Thoracic aorta (tissue), 2 donors: ENCODE data around the gene TTC13. TPM values are rescaled to one million over a fixed set of nuclear protein-coding genes. Genes with fewer than 3 reads are reported as not detected.

Experiments
- ATAC-seq: fragments of 150-250 bp; one replicate; pipeline ENCODE4 v1.8.0; 2017; ENCODE audit warnings: low read depth; ENCODE audit not compliant: insufficient number of reproducible peaks, low FRiP score
- DNase-seq: peaks from one replicate; pipeline ENCODE4 v3.0.0-alpha.2; 2020; ENCODE audit warnings: low spot score
- H3K27ac ChIP-seq, 2 donors: fragments of 200-600 bp; sonication (generic); 1 replicate in 1 of 2; 2 replicates in 1 of 2; pipeline ENCODE4 v1.5.1; 2016; ENCODE audit warnings: mild to moderate bottlenecking in 2 of 2, moderate library complexity in 2 of 2
- H3K27me3 ChIP-seq: fragments of 200-600 bp; sonication (generic); replicated peaks from 2 replicates; pipeline ENCODE4 v1.6.0; 2016; ENCODE audit warnings: mild to moderate bottlenecking; ENCODE audit not compliant: insufficient read depth
- H3K36me3 ChIP-seq: fragments of 200-600 bp; sonication (generic); one replicate; pipeline ENCODE4 v1.5.1; 2016
- H3K4me1 ChIP-seq, 2 donors: fragments of 200-600 bp; sonication (generic); 1 replicate in 1 of 2; 2 replicates in 1 of 2; pipeline versions ENCODE4 v1.5.1 to v1.6.0; 2016; ENCODE audit warnings: low read depth in 2 of 2, mild to moderate bottlenecking in 1 of 2; ENCODE audit not compliant: control insufficient read depth in 1 of 2
- H3K4me3 ChIP-seq: fragments of 200-600 bp; sonication (generic); 2 replicates; pipeline ENCODE4 v1.5.1; 2016; ENCODE audit warnings: mild to moderate bottlenecking
- H3K9me3 ChIP-seq: fragments of 200-600 bp; sonication (generic); 2 replicates; pipeline ENCODE4 v1.5.1; 2016
- CTCF ChIP-seq: fragments of 200-600 bp; sonication (generic); IDR thresholded peaks from one replicate; pipeline ENCODE4 v1.5.1; 2019; ENCODE audit warnings: antibody characterized with exemption
- total RNA-seq, 2 donors: library from RNA; depleted of rRNA; stranded (reverse); fragments of >200 nt; gene quantifications; one replicate each; pipeline versions ENCODE4 v1.1.0 to v1.2.3, GENCODE V29; 2016

The TTC13 gene
- total RNA-seq, 2 donors from 2014 or later = 35.0 to 66.1 TPM

GRCh38 chr1:230939806-230940489 lies 38.7 kb downstream of the TTC13 start:
- no peaks in the 10 kb centered on the region for H3K27me3 ChIP-seq
- H3K9me3 ChIP-seq = no peaks in the 10 kb centered on the region
- DNase-seq (no peak), ATAC-seq (peak; percentile 67)
- peaks cover 19 to 35% of the 10 kb centered on the region in 2 donors for H3K4me1 ChIP-seq
- peak overlapping the region; percentile 70 to 71 for H3K27ac ChIP-seq
- TF ChIP-seq CTCF = no peak
- peak overlapping the region; percentile 28 for H3K4me3 ChIP-seq
- H3K36me3 ChIP-seq = no peaks in the 10 kb centered on the region

GRCh38 chr1:230938924-230939368 lies 39.7 kb downstream of the TTC13 start:
- DNase-seq (no peak), ATAC-seq (no peak)
- Histone ChIP-seq H3K4me3 (no peak overlapping the region), H3K27me3 (no peaks in the 10 kb centered on the region), H3K4me1 (peaks cover 19 to 35% of the 10 kb centered on the region in 2 donors), H3K36me3 (no peaks in the 10 kb centered on the region), H3K27ac (peak overlapping the region; percentile 52 to 70), H3K9me3 (no peaks in the 10 kb centered on the region)
- no peak for TF ChIP-seq CTCF

GRCh38 chr1:230937371-230937770 lies 41.3 kb downstream of the TTC13 start:
- ATAC-seq (no peak), DNase-seq (no peak)
- no peaks in the 10 kb centered on the region for H3K9me3 ChIP-seq
- no peaks in the 10 kb centered on the region for H3K36me3 ChIP-seq
- H3K27me3 ChIP-seq = no peaks in the 10 kb centered on the region
- no peak overlapping the region for H3K4me3 ChIP-seq
- no peak overlapping the region for H3K27ac ChIP-seq
- peaks cover 19 to 35% of the 10 kb centered on the region in 2 donors for H3K4me1 ChIP-seq
- no peak for TF ChIP-seq CTCF

GRCh38 chr1:230936475-230936874 lies 42.2 kb downstream of the TTC13 start:
- TF ChIP-seq CTCF = no peak
- DNase-seq (no peak), ATAC-seq (no peak)
- Histone ChIP-seq H3K36me3 (peaks cover 2% of the 10 kb centered on the region), H3K4me3 (no peak overlapping the region), H3K27ac (no peak overlapping the region), H3K4me1 (peaks cover 19 to 33% of the 10 kb centered on the region in 2 donors), H3K9me3 (no peaks in the 10 kb centered on the region), H3K27me3 (no peaks in the 10 kb centered on the region)

- peaks cover 7% of the 10 kb centered on the region for H3K36me3 ChIP-seq
- H3K4me1 ChIP-seq = peaks cover 13 to 27% of the 10 kb centered on the region in 2 donors
- H3K27ac ChIP-seq = no peak overlapping the region
- DNase-seq = no peak
- no peak overlapping the region for H3K4me3 ChIP-seq
- no peaks in the 10 kb centered on the region for H3K27me3 ChIP-seq
- no peaks in the 10 kb centered on the region for H3K9me3 ChIP-seq
- TF ChIP-seq CTCF = no peak
- ATAC-seq = no peak
Observed at GRCh38 chr1:230935852-230936251, 42.8 kb downstream of the TTC13 start.
